HG03095 (cell line): Measurements from ENCODE around the gene PRR15.

Experiments
- ATAC-seq: cut with Tn5 transposase; IDR thresholded peaks from one replicate; pipeline ENCODE4 v1.9.1; 2021; ENCODE audit warnings: moderate library complexity; ENCODE audit not compliant: unreplicated experiment

The PRR15 gene

DNA sequence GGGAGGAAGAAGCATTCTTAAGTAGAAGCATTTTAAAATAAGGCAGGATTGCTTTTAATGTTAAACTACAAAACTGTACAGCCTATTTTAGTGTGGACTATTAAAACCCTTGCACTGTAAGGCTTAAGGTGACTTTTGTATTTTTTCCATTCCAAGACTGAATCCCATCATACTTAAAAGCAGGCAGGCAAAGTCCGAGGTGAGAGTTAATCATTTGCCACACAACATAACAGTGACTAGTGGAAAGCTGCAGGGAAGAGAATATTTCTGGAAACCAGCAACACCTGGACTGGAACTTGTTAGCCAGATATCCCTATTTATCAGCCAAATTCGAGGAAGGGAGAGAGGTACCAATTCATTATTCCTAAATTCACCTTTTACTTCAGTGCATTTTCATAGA is 3.5 kb downstream of the PRR15 start:
- ATAC-seq: no peak

DNA sequence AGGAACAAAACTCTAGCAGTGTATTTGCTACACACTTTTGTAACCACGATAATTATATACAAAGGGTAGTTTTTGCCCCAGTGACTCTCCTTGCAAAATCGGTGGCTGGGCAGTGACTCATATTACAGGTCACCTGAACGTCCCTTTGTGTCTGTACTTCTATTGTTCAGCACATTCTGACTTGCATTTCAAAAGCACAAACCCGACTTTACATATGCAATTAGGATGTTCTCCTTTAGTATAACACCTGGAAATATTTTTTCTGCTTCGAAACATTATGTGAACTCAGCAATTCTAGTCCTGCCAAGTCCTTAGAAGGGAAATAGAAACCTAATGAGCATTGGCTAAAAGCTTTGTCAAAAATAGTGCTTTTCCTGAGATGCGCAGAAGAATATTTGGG is 6.0 kb downstream of the PRR15 start:
- no peak for ATAC-seq

DNA sequence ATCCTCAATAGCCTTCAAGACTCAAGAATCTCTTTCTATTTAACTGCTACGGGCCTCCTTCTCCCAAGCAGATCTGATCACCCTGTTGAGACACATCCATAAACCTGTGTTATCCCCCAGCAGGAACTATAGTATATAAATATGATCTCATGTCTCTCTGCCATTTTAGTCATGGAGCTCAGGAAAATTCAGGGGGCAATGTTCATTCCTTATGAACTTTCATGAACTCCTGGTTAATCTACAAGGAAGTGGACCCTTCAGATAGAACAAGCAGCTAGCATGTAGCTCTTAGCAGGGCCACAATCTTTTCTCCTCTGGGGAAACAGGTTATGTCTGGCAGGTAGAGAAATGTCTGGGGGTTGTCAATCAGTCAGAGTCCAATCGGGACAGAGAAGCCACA is 8.9 kb downstream of the PRR15 start:
- no peak for ATAC-seq

DNA sequence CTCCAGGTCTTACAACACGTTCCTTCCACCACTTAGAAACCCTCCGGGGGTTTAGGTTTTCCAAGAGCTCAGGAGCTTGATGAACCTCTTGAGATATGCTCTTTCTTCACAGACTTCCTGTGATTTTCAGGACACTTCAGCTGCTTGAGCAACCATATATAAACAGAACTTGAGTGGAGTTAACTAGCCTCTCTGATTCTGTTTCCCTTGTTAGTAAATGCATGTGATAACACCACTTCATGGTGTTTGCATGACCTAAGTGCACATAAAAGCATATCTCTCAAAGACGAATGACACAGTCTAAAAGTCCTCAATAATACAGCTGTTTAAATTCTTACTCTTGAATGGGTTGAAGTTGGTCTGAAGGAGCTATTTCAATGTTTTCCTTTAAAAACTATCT is 9.9 kb downstream of the PRR15 start:
- no peak for ATAC-seq

DNA sequence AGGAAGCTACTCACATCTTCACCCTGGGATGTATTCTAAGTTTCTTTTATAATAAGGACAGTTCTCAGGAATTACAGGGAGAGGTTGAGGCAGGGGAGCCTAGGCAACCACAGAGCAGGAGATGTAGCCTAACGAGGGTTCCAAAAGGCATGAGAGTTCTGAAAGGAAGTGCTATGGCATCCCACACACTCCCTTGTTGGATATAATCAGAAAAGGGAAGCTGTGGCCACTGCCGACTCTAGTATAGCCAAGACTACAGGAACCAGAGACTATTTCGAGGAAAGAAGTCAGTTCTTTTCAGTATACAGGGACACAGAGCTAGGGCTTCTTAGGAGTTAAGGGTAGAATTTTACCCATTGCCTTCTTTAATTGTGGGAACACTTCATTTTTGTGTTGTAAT is 11.0 kb downstream of the PRR15 start:
- ATAC-seq: no peak

DNA sequence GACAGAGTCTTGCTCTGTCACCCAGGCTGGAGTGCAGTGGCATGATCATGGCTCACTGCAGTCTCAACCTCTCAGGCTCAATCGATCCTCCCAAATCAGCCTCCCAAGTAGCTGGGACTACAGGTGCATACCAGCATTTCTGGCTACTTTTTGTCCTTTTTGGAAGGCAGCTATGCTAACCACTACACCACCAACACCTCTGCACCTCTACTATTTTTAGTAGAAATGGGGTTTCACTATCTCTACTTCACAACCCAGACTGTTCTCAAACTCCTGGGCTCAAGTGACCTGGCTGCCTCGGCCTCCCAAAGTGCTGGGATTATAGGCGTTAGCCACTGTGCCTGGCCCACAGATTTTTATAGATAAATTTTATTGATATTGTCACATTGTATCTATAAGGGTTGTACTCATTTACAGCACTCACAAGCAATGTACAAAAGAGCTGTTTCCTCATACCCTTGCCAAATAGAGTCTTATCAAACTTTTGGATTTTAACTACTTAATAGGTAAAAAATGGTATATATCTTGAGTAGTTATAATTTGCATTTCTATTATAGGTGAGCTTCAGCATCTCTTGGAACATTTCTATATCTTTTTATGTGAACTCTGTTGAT is 23.7 kb downstream of the PRR15 start:
- ATAC-seq: no peak

DNA sequence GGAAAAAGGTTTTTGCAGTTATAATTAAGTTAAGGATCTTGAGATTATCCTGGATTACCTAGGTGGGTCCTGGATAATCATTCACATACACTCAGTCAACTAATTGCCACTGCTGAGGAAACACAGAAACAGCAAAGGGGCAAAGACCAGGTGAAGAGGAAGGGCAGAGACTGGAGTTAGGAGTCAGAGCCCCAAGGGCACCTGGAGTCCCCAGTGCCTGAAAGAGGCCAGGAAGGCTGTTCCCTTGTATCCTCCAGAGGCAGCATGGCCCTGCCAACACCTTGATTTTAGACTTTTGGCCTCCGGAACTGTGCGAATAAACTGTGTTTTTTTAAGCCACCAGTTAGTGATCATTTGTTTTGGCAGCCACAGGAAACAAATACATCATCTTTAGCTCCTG is 24.6 kb downstream of the PRR15 start:
- no peak for ATAC-seq

DNA sequence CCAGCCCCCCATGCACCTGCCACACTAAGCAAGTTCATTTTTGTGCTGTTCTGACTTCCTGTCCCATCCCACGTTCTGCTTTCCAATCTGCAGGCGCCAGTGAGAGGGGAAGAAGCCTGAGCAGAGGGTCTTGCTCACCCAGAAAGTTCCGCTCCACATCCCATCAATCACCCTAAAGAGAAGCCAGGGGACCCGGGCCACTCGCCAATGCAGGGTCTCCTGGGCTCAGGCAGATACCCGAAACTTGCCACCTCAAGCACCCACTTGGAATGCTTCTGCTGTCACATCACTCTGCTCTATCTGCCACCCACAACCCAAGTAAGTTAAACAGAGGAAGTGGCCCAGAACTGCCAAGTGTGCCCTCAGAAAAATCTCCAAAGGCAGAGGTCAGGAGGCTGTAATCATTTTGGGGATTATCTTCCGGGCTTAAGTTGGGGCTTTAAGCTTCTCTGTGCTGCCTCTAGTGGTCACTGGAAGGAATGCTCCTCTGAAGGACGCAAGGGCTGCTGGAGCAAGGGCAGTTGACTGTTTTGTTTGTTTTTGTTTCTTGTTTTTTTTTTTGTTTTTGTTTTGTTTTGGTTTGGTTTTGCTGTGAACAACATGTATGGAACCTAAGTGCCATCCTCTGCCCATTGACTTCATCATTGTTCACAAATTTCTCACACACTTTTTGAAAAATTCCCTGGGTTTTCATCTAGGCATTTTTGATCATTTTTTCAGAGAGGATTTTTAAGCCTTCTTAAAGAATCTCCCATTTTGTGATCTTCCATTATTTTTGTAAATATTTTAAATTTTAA is 25.5 kb downstream of the PRR15 start:
- peak; percentile 89 for ATAC-seq

DNA sequence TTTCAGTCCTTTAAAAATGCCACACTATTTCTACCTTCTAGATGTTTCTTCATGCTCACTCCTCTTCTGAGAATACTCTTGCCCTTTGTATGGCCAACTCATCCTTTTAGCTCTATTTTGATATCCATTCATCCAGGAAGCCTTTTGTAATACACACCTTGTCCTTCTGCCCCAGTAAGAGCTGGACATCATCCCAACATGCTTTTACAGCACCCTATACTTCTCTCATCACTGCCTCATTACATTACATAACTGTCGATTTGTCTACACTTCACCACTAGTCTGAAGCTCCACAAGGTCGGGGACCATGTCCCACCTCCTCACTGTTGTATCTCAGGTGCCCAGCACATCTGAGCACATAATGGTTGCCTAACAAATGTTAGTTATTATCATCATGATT is 29.2 kb downstream of the PRR15 start:
- no peak for ATAC-seq

DNA sequence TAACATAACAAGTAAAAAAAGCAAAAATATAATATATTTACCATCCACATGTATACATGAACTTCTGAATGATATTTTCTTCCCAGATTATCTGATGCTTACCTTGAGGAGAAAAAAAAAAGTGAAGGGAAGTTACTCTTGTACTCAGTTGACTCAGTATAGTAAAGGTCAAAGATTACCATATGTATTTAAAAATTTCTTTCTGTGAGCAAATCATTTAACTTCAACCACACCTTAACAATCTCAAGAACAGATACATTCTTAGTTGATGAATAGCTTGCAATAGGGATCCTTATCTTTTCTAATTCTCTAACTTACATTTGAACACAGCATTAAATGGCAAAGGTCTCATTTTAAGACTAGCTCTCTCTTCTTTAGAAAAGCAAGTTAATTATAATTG is 29.8 kb downstream of the PRR15 start:
- ATAC-seq: no peak

DNA sequence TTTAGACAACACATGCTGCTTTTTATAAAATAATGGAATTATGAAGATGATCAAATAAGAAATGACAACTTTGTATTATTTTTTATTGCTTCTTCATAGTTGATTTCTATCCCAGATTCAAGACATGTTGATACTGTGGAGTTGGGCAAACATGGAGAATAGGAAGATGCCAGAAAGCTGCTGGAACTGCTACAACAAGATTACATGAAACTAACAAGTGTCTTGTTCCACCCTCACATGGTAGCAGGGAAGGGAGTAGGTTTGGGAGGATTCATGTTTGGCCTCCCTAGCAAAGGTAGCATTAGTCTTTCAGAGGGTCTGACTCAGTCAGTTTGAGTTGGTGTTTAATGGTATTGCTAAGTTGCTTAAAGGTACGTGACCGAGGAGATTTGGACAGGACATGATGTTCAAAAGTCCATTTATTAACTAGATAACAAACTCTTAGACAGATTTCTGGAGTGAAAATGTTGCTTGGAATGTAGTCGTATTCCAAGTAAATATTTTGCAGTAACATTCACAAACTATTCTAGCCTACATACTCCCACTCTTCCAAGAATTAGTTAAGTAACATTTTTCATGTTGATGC is 33.1 kb downstream of the PRR15 start:
- no peak for ATAC-seq

DNA sequence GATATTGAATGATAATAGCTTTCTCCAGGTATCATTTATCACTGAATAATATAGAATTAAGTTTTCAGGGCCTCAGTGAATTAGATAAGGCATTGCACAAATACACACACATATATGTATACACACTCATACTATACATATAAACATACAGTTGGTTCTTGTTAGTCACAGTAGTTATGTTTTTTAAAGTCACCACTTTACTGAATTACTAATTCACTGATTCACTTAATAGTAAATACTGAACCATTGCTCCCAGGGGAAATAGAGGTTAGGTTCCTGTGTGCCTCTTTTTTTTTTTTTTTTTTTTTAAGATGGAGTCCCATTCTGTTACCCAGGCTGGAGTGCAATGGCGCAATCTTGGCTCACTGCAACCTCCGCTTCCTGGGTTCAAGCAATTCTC is 33.6 kb downstream of the PRR15 start:
- no peak for ATAC-seq

DNA sequence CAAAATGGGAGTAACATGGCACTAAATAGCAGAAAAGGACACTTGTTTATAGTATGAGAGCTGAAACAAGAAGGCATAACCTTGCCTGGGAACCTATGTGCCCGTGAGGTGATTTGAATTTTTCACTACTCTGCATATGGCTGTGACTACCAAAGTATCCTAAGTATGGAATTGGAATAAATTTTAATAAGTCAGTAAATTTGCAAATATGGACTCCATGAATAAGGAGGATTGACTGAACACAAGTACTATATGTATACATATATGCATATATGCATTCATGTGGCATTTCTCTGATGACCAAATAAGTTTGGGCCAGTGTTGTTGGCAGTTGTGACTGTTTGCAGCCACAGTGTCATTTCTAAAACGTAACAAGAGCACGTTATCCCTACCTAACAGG is 34.5 kb downstream of the PRR15 start:
- no peak for ATAC-seq

DNA sequence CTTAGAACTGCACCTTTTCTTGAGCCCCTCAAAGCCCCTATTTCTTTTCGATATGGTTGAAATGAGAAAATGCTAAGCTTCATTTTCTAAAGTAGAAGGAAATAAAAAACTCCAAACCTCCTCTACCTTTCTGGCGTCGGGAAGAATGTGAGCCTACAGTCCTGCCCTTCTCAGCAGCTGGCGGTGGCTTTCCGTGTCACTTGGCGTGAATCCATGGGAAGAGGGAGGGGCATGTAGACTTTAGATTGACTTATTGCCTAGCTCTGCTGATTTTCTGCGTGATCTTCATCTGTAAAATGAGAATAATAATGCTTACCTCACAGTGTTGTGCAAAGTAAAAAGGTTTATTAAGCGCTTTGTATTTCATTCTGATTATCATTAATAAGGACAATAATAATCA is 35.0 kb downstream of the PRR15 start:
- ATAC-seq: no peak

DNA sequence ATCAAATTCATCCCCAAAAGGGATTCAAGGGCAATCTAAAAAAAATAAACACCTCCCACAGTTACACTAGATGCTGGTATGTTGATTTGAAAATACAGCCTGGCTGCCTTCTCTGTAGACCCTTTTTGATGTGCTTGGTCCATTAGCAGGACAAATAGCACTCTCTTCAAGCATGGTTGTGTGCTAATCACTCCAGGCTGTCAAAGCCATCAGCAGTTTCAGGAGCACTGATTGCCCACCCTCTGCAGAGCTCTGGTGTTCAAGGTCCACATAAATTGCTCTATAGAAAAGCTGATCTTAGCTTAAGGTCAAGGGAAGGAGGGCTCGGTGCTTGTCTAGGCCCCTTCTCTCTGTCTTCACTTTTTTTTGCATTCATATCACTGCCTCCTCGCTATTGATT is 35.4 kb downstream of the PRR15 start:
- no peak for ATAC-seq

DNA sequence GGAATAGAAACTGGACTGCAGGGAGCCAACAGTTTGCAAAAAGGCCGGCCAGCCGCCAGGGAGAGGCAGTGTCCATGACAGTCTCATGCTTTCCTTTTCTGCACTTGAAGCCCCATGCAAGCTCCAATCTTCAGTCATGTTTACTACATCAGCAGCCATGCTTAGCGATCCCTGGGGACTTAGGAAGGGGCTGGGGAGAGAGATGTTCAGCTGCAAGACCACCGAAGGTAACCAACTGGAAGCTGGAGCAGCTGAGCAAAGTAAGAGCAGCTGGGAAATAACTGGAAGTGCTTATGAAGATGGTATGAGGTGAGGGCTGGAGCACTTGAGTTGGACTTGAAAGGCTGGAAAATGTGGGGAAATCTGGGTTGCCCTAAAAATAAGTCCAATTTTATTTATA is 37.0 kb downstream of the PRR15 start:
- ATAC-seq: no peak

DNA sequence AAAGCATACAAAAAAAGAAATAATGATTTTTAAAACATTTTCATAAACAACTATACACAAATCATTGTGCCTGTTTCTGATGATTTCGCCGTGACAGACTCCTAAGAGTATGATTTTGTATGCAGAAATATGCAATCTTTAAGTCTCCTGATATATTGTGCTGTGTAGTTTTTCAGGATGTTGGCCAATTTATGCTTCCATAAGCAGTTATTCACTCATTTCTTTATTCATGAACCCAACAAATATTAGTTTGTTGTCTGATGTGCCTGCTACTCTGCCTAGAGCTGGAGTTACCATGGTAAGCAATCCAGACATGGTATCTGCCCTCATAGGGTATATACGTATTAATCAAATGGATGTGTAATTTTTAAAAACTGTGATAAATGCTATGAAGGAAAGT is 40.4 kb downstream of the PRR15 start:
- ATAC-seq: no peak

DNA sequence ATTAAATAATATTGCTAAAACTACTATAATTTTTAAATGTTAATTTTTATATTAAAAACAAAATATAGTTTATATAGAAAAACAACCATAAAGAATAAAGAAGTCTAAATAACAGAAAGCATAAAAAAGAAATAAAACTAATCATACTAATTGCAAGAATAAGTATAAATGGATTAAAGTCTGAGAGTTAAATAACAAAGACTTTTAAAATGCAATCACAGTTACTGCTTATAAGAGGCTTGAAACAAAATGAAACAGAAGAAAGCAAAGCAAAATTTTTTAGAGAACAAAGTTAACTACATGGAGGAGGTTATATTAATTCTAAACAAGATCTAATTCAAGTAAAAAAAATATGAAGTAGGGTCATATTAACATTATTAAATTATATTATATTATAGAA is 41.1 kb downstream of the PRR15 start:
- ATAC-seq: no peak

DNA sequence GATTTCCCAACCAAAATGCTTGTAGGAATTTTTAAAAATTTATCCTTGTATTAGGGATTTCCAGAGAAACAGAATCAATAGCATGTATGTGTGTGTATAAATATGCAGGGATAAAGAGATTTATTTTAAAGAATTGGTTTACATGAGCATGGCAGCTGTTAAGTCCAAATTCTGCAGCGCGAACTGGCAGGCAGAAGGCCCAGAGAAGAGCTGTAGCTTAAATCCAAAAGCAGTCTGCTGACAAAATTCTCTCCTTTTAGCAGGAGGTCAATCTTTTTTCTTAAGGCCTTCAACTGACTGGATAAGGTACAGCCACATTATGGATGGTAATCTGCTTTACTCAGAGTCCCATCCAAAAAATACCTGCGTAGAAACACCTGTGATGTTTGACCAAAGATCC is 42.0 kb downstream of the PRR15 start:
- ATAC-seq: no peak

DNA sequence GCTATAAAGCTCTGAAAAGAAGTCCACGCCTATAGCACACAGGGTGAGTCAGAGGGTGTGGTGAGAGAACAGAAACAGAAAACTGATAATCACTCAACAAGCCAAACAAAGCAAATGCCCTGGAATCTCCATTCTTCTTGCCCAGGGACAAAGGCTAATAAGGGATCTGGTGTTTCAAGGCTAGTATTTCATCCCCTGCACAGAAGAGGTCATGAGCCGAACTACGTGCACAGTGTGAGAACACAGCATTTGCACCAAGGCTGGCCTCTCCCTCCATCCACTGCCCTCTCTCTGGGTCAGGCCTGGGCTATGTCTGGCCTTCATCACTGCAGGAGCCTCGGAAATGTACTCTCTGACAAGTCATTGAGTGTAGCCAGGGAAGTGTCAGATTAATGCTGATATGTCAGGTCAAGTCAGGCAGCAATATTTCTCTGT is 42.7 kb downstream of the PRR15 start:
- no peak for ATAC-seq

DNA sequence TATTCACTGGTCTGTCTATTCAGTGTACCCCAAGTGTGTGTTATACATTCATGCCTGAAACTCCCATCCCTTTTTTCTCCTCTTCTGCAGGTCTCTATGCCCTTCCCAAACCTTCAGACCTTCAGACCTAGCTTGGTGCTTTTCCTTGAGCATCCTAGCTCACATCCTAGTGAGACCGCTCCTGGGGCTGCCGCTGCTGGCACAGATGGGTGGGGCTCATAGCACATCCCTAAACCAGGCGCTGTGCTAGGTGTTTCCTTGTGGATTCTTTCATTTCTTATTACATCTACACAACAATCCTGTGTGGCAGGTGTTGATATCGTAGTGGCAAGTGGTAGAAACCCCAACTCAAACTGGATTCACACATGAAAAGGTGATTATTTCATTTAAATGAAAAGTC is 43.2 kb downstream of the PRR15 start:
- no peak for ATAC-seq

DNA sequence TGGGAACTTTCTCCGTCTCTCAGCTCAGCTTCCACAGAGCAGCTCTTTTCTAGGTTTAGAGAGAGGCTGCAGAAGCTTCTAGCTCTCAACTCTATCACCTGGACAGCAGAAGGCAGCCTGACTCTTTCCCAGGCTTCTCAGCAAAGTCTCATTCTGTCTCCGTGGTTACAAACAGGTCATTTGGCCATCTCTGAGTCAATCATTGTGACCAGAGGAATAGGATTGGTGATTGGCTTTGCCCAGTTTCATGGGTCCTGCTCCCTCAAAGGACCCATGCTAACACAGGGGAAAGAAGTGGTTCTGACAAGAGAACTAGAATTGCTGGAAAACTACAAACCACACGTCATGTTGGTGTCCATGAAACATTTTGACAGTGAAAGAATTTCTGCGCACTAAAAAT is 43.6 kb downstream of the PRR15 start:
- no peak for ATAC-seq

DNA sequence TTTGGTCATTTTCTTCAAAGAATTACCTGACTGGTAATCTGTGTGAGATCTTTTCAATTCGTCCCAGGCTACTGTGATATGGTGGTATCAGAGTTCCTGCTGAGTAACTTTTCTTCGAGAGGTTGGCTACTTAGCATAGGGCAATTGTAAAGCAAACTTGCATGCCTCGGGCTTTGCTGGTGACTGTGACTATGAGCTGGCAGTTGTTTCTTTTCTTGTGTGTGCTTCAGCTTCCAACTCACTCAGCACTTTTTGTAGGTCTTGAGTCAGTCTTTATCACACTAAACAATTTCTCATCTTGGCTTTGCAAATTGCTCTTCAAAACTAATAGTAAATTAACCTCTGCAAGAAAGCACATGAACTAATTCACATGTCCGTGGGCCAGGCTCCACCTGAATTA is 44.3 kb downstream of the PRR15 start:
- no peak for ATAC-seq
